ENCODE data around the gene ARX.

The ARX gene

GRCh38 chrX:25007059-25008053 lies 8.4 kb downstream of the ARX start:
- no peaks in the 10 kb centered on the region for H3K36me3 ChIP-seq (ENCODE audit: control insufficient read depth, insufficient read depth, low read length)
- no peak overlapping the region for H3K27ac ChIP-seq (ENCODE audit: low read depth, low read length, severe bottlenecking)
- no peaks in the 10 kb centered on the region for H3K9me3 ChIP-seq (ENCODE audit: control insufficient read depth, low read length)
- 0 to 3% methylated on average over 7 to 13 of the region's 64 CpGs for WGBS, 2 experiments (ENCODE audit: insufficient coverage in 2 of 2)
- no peak overlapping the region for H3K4me3 ChIP-seq (ENCODE audit: extremely low read depth, insufficient read depth, low read length, poor library complexity, severe bottlenecking)
- H3K4me1 ChIP-seq (ENCODE audit: control insufficient read depth, insufficient read depth, low read length, poor library complexity, severe bottlenecking) = no peaks in the 10 kb centered on the region

GRCh38 chrX:25006586-25007058 lies 9.1 kb downstream of the ARX start:
- Histone ChIP-seq H3K4me1 (ENCODE audit: control insufficient read depth, insufficient read depth, low read length, poor library complexity, severe bottlenecking) (no peaks in the 10 kb centered on the region), H3K9me3 (ENCODE audit: control insufficient read depth, low read length) (no peaks in the 10 kb centered on the region), H3K4me3 (ENCODE audit: extremely low read depth, insufficient read depth, low read length, poor library complexity, severe bottlenecking) (no peak overlapping the region), H3K36me3 (ENCODE audit: control insufficient read depth, insufficient read depth, low read length) (no peaks in the 10 kb centered on the region), H3K27ac (ENCODE audit: low read depth, low read length, severe bottlenecking) (no peak overlapping the region)
- WGBS, 2 experiments (ENCODE audit: insufficient coverage in 2 of 2) = 0 to 6% methylated on average over 2 to 3 of the region's 7 CpGs

- H3K9me3 ChIP-seq (ENCODE audit: control insufficient read depth, low read length) = no peaks in the 10 kb centered on the region
- no peaks in the 10 kb centered on the region for H3K4me1 ChIP-seq (ENCODE audit: control insufficient read depth, insufficient read depth, low read length, poor library complexity, severe bottlenecking)
- H3K36me3 ChIP-seq (ENCODE audit: control insufficient read depth, insufficient read depth, low read length) = no peaks in the 10 kb centered on the region
- no peak overlapping the region for H3K27ac ChIP-seq (ENCODE audit: low read depth, low read length, severe bottlenecking)
- no peak overlapping the region for H3K4me3 ChIP-seq (ENCODE audit: extremely low read depth, insufficient read depth, low read length, poor library complexity, severe bottlenecking)
- WGBS, 2 experiments (ENCODE audit: insufficient coverage in 2 of 2) = 0% methylated on average over 9 to 15 of the region's 72 CpGs
Observed at GRCh38 chrX:25005382-25006185, 10.2 kb downstream of the ARX start.

- Histone ChIP-seq H3K4me1 (ENCODE audit: control insufficient read depth, insufficient read depth, low read length, poor library complexity, severe bottlenecking) (no peaks in the 10 kb centered on the region), H3K4me3 (ENCODE audit: extremely low read depth, insufficient read depth, low read length, poor library complexity, severe bottlenecking) (no peak overlapping the region), H3K9me3 (ENCODE audit: control insufficient read depth, low read length) (no peaks in the 10 kb centered on the region), H3K36me3 (ENCODE audit: control insufficient read depth, insufficient read depth, low read length) (no peaks in the 10 kb centered on the region), H3K27ac (ENCODE audit: low read depth, low read length, severe bottlenecking) (no peak overlapping the region)
- WGBS, 2 experiments (ENCODE audit: insufficient coverage in 2 of 2) = 0% methylated on average over 2 of the region's 23 CpGs; no CpG with 5 or more reads in 1 of the 2 experiments
Observed at GRCh38 chrX:25005034-25005381, 10.8 kb downstream of the ARX start.

- no peaks in the 10 kb centered on the region for H3K4me1 ChIP-seq (ENCODE audit: control insufficient read depth, insufficient read depth, low read length, poor library complexity, severe bottlenecking)
- H3K27ac ChIP-seq (ENCODE audit: low read depth, low read length, severe bottlenecking) = no peak overlapping the region
- 1 to 2% methylated on average over 12 to 31 of the region's 59 CpGs for WGBS, 2 experiments (ENCODE audit: insufficient coverage in 2 of 2)
- no peak overlapping the region for H3K4me3 ChIP-seq (ENCODE audit: extremely low read depth, insufficient read depth, low read length, poor library complexity, severe bottlenecking)
- H3K36me3 ChIP-seq (ENCODE audit: control insufficient read depth, insufficient read depth, low read length) = no peaks in the 10 kb centered on the region
- no peaks in the 10 kb centered on the region for H3K9me3 ChIP-seq (ENCODE audit: control insufficient read depth, low read length)
Observed at GRCh38 chrX:25004485-25005032, 11.2 kb downstream of the ARX start.

GRCh38 chrX:25004040-25004439 lies 11.7 kb downstream of the ARX start:
- no peaks in the 10 kb centered on the region for H3K9me3 ChIP-seq (ENCODE audit: control insufficient read depth, low read length)
- no peaks in the 10 kb centered on the region for H3K36me3 ChIP-seq (ENCODE audit: control insufficient read depth, insufficient read depth, low read length)
- H3K4me3 ChIP-seq (ENCODE audit: extremely low read depth, insufficient read depth, low read length, poor library complexity, severe bottlenecking) = no peak overlapping the region
- H3K4me1 ChIP-seq (ENCODE audit: control insufficient read depth, insufficient read depth, low read length, poor library complexity, severe bottlenecking) = no peaks in the 10 kb centered on the region
- no peak overlapping the region for H3K27ac ChIP-seq (ENCODE audit: low read depth, low read length, severe bottlenecking)
- WGBS, 2 experiments (ENCODE audit: insufficient coverage in 2 of 2) = 0% methylated on average over 3 of the region's 10 CpGs; no CpG with 5 or more reads in 1 of the 2 experiments

GRCh38 chrX:25003066-25003849 lies 12.5 kb downstream of the ARX start:
- 1% methylated on average over 24 of the region's 40 CpGs; no CpG with 5 or more reads in 1 of the 2 experiments for WGBS, 2 experiments (ENCODE audit: insufficient coverage in 2 of 2)
- Histone ChIP-seq H3K9me3 (ENCODE audit: control insufficient read depth, low read length) (no peaks in the 10 kb centered on the region), H3K36me3 (ENCODE audit: control insufficient read depth, insufficient read depth, low read length) (no peaks in the 10 kb centered on the region), H3K27ac (ENCODE audit: low read depth, low read length, severe bottlenecking) (no peak overlapping the region), H3K4me1 (ENCODE audit: control insufficient read depth, insufficient read depth, low read length, poor library complexity, severe bottlenecking) (no peaks in the 10 kb centered on the region), H3K4me3 (ENCODE audit: extremely low read depth, insufficient read depth, low read length, poor library complexity, severe bottlenecking) (no peak overlapping the region)

GRCh38 chrX:25002661-25003020 lies 13.1 kb downstream of the ARX start:
- no CpG with 5 or more reads among the region's 33 CpGs for WGBS, 2 experiments (ENCODE audit: insufficient coverage in 2 of 2)
- H3K4me3 ChIP-seq (ENCODE audit: extremely low read depth, insufficient read depth, low read length, poor library complexity, severe bottlenecking) = no peak overlapping the region
- no peaks in the 10 kb centered on the region for H3K4me1 ChIP-seq (ENCODE audit: control insufficient read depth, insufficient read depth, low read length, poor library complexity, severe bottlenecking)
- no peak overlapping the region for H3K27ac ChIP-seq (ENCODE audit: low read depth, low read length, severe bottlenecking)
- no peaks in the 10 kb centered on the region for H3K9me3 ChIP-seq (ENCODE audit: control insufficient read depth, low read length)
- no peaks in the 10 kb centered on the region for H3K36me3 ChIP-seq (ENCODE audit: control insufficient read depth, insufficient read depth, low read length)

GRCh38 chrX:25001808-25002660 lies 13.7 kb downstream of the ARX start:
- Histone ChIP-seq H3K4me1 (ENCODE audit: control insufficient read depth, insufficient read depth, low read length, poor library complexity, severe bottlenecking) (no peaks in the 10 kb centered on the region), H3K9me3 (ENCODE audit: control insufficient read depth, low read length) (no peaks in the 10 kb centered on the region), H3K36me3 (ENCODE audit: control insufficient read depth, insufficient read depth, low read length) (no peaks in the 10 kb centered on the region), H3K27ac (ENCODE audit: low read depth, low read length, severe bottlenecking) (no peak overlapping the region), H3K4me3 (ENCODE audit: extremely low read depth, insufficient read depth, low read length, poor library complexity, severe bottlenecking) (no peak overlapping the region)
- WGBS, 2 experiments (ENCODE audit: insufficient coverage in 2 of 2) = 3 to 4% methylated on average over 9 to 16 of the region's 65 CpGs

All from mesodermal cell (in vitro differentiated cells).